OCI-LY1 (cell line): ENCODE data around the gene ACE.

Experiments used
- H2AFZ ChIP-seq: fragments of 200-600 bp; sonication (generic), shearing (Covaris generic); 2 replicates; pipeline ENCODE4 v1.6.0; 2014; ENCODE audit warnings: antibody characterized with exemption, mild to moderate bottlenecking, low read length
- H3F3A ChIP-seq: fragments of 200-600 bp; sonication (generic), shearing (Covaris generic); 2 replicates; pipeline ENCODE4 v1.6.0; 2014; ENCODE audit warnings: mild to moderate bottlenecking, antibody characterized with exemption, low read length, moderate library complexity; ENCODE audit not compliant: insufficient read depth
- H3K27ac ChIP-seq: fragments of 200-600 bp; sonication (generic); 2 replicates; pipeline ENCODE4 v1.5.1; 2014; ENCODE audit warnings: low read length, mixed run types, mild to moderate bottlenecking, low read depth; ENCODE audit not compliant: poor library complexity, severe bottlenecking
- H3K27me3 ChIP-seq: fragments of 200-600 bp; sonication (generic); 2 replicates; pipeline ENCODE4 v1.6.0; 2014; ENCODE audit warnings: antibody characterized with exemption, mild to moderate bottlenecking, low read length, moderate library complexity; ENCODE audit not compliant: insufficient read depth
- H3K36me3 ChIP-seq: fragments of 200-600 bp; sonication (generic); 2 replicates; pipeline ENCODE4 v1.6.1; 2014; ENCODE audit warnings: mild to moderate bottlenecking, antibody characterized with exemption, low read length, moderate library complexity, mixed read lengths; ENCODE audit not compliant: insufficient read depth
- H3K4me1 ChIP-seq: fragments of 200-600 bp; sonication (generic); 2 replicates; pipeline ENCODE4 v1.5.1; 2014; ENCODE audit warnings: mild to moderate bottlenecking, low read length, moderate library complexity; ENCODE audit not compliant: insufficient read depth, severe bottlenecking
- H3K4me2 ChIP-seq: fragments of 200-600 bp; sonication (generic), shearing (Covaris generic); 2 replicates; pipeline ENCODE4 v1.6.1; 2014; ENCODE audit warnings: low read length
- H3K4me3 ChIP-seq: fragments of 200-600 bp; sonication (generic); 2 replicates; pipeline ENCODE4 v1.5.1; 2014; ENCODE audit warnings: low read length, low read depth, mild to moderate bottlenecking, mixed read lengths; ENCODE audit not compliant: poor library complexity, severe bottlenecking
- H3K79me2 ChIP-seq: fragments of 200-600 bp; shearing (Covaris generic); 2 replicates; pipeline ENCODE4 v1.6.1; 2016; ENCODE audit warnings: mixed run types, low read length, mixed read lengths; ENCODE audit not compliant: insufficient read depth
- H3K9ac ChIP-seq: fragments of 200-600 bp; sonication (generic), shearing (Covaris generic); 2 replicates; pipeline ENCODE4 v1.6.1; 2014; ENCODE audit warnings: mild to moderate bottlenecking, low read length, mixed read lengths
- H3K9me2 ChIP-seq: fragments of 200-600 bp; sonication (generic), shearing (Covaris generic); 2 replicates; pipeline ENCODE4 v1.6.1; 2014; ENCODE audit warnings: low read depth, mild to moderate bottlenecking, low read length, mixed read lengths
- H3K9me3 ChIP-seq: fragments of 200-600 bp; shearing (Covaris generic); 2 replicates; pipeline ENCODE4 v1.6.1; 2014; ENCODE audit warnings: low read length, mixed read lengths
- H4K20me1 ChIP-seq: fragments of 200-600 bp; sonication (generic), shearing (Covaris generic); 2 replicates; pipeline ENCODE4 v1.6.0; 2016; ENCODE audit warnings: mild to moderate bottlenecking, low read length; ENCODE audit not compliant: insufficient read depth
- EZH2 ChIP-seq: fragments of 200-600 bp; sonication (generic), shearing (Covaris generic); IDR thresholded peaks from 2 replicates; pipeline ENCODE4 v1.8.0; 2017; ENCODE audit warnings: borderline replicate concordance, mixed run types, mild to moderate bottlenecking, antibody characterized with exemption, low read length, moderate library complexity, mixed read lengths
- TF ChIP-seq, protein P1 (sequence below): fragments of 200-600 bp; sonication (generic), shearing (Covaris generic); IDR thresholded peaks from 2 replicates; pipeline ENCODE4 v1.5.1; 2017; ENCODE audit warnings: mild to moderate bottlenecking, antibody characterized with exemption, low read length, moderate library complexity, mixed read lengths

Gene ACE

DNA sequence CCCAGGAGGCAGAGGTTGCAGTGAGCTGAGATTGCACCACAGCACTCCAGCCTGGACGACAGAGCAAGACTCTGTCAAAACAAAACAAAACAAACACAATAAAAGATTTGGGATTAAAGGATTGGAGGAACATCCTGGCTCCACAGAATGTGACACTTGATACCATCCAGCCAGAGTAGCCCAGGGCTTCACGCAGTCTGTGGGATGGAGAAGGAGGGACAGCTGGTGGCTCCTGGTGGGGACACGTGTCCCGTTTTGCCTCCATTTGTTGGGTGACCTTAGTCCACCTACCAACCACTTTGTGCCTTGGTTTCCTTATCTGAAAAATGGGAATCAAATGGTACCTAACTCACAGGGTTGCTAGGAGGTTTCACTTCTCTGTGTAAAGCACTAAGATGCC lies 18.4 kb upstream of the ACE start:
- H3K9me2 ChIP-seq = no peaks in the 10 kb centered on the region
- H3K4me2 ChIP-seq = no peak overlapping the region
- peaks cover 8% of the 10 kb centered on the region; the same call in 1 of the 2 replicates for H3K27me3 ChIP-seq
- H3K9ac ChIP-seq = no peak overlapping the region
- no peaks in the 10 kb centered on the region for H3K36me3 ChIP-seq
- no peaks in the 10 kb centered on the region for H4K20me1 ChIP-seq
- H3K79me2 ChIP-seq = no peaks in the 10 kb centered on the region
- no peaks in the 10 kb centered on the region for H3K9me3 ChIP-seq
- H3F3A ChIP-seq = no peaks in the 10 kb centered on the region
- H3K4me3 ChIP-seq = no peak overlapping the region
- no peak for TF ChIP-seq EZH2
- TF ChIP-seq, protein P1, sequence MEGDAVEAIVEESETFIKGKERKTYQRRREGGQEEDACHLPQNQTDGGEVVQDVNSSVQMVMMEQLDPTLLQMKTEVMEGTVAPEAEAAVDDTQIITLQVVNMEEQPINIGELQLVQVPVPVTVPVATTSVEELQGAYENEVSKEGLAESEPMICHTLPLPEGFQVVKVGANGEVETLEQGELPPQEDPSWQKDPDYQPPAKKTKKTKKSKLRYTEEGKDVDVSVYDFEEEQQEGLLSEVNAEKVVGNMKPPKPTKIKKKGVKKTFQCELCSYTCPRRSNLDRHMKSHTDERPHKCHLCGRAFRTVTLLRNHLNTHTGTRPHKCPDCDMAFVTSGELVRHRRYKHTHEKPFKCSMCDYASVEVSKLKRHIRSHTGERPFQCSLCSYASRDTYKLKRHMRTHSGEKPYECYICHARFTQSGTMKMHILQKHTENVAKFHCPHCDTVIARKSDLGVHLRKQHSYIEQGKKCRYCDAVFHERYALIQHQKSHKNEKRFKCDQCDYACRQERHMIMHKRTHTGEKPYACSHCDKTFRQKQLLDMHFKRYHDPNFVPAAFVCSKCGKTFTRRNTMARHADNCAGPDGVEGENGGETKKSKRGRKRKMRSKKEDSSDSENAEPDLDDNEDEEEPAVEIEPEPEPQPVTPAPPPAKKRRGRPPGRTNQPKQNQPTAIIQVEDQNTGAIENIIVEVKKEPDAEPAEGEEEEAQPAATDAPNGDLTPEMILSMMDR = no peak
- no peaks in the 10 kb centered on the region for H3K4me1 ChIP-seq
- no peak overlapping the region for H2AFZ ChIP-seq
- no peak overlapping the region for H3K27ac ChIP-seq

DNA sequence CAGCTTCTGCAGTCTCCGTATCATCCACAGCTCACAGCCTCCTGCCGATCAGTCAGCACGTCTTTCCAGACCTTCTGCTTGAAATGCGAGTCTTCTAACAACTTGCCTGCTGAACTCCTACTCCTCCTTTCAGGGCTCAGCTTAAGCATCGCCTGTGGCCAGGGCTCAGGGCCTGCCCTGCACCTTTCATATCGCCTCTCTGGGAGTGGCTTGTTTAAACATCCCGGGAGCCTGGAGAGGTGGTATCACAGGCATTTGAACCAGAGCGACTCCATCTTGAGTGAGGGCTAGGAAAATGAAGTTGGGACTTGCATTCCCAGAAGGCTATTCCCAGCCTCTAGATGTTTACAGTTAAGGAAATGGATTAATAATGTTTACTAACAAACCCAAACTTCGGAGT lies 16.8 kb upstream of the ACE start:
- Histone ChIP-seq H3K4me2 (no peak overlapping the region), H3K9me3 (no peaks in the 10 kb centered on the region), H3K36me3 (no peaks in the 10 kb centered on the region; the same call in 1 of the 2 replicates), H3K4me3 (no peak overlapping the region), H3K79me2 (no peaks in the 10 kb centered on the region), H2AFZ (no peak overlapping the region), H3K27me3 (peaks cover 8% of the 10 kb centered on the region; the same call in 1 of the 2 replicates), H3K4me1 (no peaks in the 10 kb centered on the region), H3K9ac (no peak overlapping the region), H3K27ac (no peak overlapping the region), H3K9me2 (no peaks in the 10 kb centered on the region), H3F3A (no peaks in the 10 kb centered on the region; the same call in 1 of the 2 replicates), H4K20me1 (no peaks in the 10 kb centered on the region)
- TF ChIP-seq, protein P1 = no peak
- no peak for TF ChIP-seq EZH2

DNA sequence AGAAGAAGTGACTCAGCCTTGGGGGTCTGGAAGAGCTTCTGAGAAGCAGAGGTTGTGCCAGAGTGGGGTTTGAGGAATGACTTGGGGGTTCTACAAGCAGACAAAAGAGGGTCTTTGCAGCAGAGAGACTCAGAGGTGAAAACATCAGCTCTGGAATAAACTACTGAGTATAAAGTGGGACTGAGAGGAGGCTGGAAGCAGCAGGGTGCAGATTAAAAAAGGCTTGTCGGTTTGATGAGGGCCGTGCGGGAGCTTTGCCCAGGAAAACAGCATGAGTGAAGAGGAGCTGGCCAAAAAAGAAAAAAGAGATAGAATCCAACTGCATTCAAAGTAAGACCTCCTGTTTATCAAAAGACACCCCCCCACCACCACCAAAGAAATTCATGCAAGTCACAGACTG lies 13.1 kb upstream of the ACE start:
- H3K9me3 ChIP-seq = no peaks in the 10 kb centered on the region
- H3K4me1 ChIP-seq = no peaks in the 10 kb centered on the region
- no peak overlapping the region for H2AFZ ChIP-seq
- no peak overlapping the region for H3K9ac ChIP-seq
- H3K27me3 ChIP-seq = peaks cover 8% of the 10 kb centered on the region; the same call in 1 of the 2 replicates
- TF ChIP-seq, protein P1 = no peak
- TF ChIP-seq EZH2 = no peak
- H4K20me1 ChIP-seq = no peaks in the 10 kb centered on the region
- H3K9me2 ChIP-seq = no peaks in the 10 kb centered on the region
- no peaks in the 10 kb centered on the region; the same call in 1 of the 2 replicates for H3F3A ChIP-seq
- no peaks in the 10 kb centered on the region; the same call in 1 of the 2 replicates for H3K36me3 ChIP-seq
- no peak overlapping the region for H3K4me3 ChIP-seq
- no peak overlapping the region for H3K27ac ChIP-seq
- H3K79me2 ChIP-seq = no peaks in the 10 kb centered on the region
- H3K4me2 ChIP-seq = no peak overlapping the region
